ENCODE results near the gene TTYH2.

DNA sequence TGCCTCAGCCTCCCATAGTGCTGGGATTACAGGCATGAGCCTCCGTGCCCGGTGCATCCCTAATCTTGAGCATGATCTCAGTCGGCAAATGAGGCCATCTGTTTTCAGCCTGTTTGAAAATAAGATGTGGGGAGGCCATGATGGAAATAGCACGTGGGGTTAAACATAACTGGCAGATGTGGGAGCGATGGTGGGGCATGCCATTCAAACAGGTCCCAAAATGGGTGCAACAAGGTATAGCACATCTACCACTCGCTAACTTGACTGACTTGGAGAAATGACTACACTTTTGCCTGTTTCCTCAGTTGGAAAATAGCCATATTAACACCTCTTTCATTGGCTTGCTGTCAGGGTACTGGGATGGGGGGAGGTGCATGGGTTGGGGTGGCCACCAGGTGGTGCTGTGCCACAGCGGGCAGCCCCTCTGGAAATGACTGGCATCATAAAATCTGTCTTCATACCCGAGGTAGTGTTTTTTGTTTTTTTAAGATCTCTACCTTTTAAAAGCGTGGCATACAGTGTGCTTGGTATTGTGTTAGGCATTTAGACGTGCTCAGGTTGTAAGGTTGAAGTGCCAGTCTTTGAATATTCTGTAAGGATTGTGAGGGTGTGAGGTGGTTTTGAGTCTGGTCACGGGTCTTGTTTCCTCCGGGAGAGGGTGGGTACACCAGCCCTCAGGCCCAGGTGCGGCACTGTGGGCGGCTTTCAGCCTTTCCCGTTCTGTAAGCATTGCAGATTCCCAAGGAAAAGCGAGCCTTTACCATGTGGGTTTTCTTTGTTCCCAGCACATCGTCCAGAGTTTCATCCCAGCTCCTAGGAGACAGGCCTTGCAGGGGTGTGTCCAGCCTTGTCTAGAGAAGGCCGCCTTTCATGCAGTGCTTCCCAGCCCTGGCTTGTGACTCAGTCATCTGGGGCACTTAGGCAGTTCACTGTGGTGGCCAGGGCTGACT is 2.9 kb upstream of the TTYH2 start:
- TF ChIP-seq, protein P1, sequence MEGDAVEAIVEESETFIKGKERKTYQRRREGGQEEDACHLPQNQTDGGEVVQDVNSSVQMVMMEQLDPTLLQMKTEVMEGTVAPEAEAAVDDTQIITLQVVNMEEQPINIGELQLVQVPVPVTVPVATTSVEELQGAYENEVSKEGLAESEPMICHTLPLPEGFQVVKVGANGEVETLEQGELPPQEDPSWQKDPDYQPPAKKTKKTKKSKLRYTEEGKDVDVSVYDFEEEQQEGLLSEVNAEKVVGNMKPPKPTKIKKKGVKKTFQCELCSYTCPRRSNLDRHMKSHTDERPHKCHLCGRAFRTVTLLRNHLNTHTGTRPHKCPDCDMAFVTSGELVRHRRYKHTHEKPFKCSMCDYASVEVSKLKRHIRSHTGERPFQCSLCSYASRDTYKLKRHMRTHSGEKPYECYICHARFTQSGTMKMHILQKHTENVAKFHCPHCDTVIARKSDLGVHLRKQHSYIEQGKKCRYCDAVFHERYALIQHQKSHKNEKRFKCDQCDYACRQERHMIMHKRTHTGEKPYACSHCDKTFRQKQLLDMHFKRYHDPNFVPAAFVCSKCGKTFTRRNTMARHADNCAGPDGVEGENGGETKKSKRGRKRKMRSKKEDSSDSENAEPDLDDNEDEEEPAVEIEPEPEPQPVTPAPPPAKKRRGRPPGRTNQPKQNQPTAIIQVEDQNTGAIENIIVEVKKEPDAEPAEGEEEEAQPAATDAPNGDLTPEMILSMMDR (conservative IDR thresholded peaks at IDR 0.05; ENCODE audit: low read depth in 2 of 2): peak; percentile 91 to 98
- TF ChIP-seq CREB1 (CRISPR knock-in tag; IDR thresholded peaks at IDR 0.05; ENCODE audit: low read depth) (no peak; the same call in 1 of the 2 replicates), ZNF331 (CRISPR knock-in tag; IDR thresholded peaks at IDR 0.05; ENCODE audit: low read depth) (no peak; the same call in 1 of the 2 replicates), POLR2AphosphoS5 (IDR thresholded peaks at IDR 0.05; ENCODE audit: low read depth) (peak; percentile 46), EZH2 (IDR thresholded peaks at IDR 0.05; ENCODE audit: low read depth, unreplicated experiment) (no peak)
